HCT116 (cell line): Measurements from ENCODE around the gene SLC34A1.

Experiments used
- ATF3 ChIP-seq: IDR thresholded peaks from 2 replicates; pipeline ENCODE4 v1.6.1; 2012
- CEBPB ChIP-seq: IDR thresholded peaks from 2 replicates; pipeline ENCODE4 v1.6.1; 2012; ENCODE audit warnings: low read depth
- CTCF ChIP-seq, 3 experiments: fragments of 200-600 bp in 1 of 3; sonication (generic) in 1 of 3; IDR thresholded peaks in 2 of 3; conservative IDR thresholded peaks in 1 of 3; 2 replicates each; pipeline ENCODE4 v1.5.1; 2012 to 2017; ENCODE audit warnings: low read depth in 2 of 3, low read length in 2 of 3, antibody characterized with exemption in 1 of 3, borderline replicate concordance in 1 of 3, control low read depth in 1 of 3, mild to moderate bottlenecking in 1 of 3, mixed read lengths in 1 of 3, mixed run types in 1 of 3, moderate library complexity in 1 of 3; ENCODE audit not compliant: insufficient read depth in 1 of 3
- EZH2 ChIP-seq: fragments of 200-600 bp; sonication (generic); IDR thresholded peaks from 2 replicates; pipeline ENCODE4 v1.6.1; 2017; ENCODE audit warnings: antibody characterized with exemption, mixed run types
- JUND ChIP-seq: IDR thresholded peaks from 2 replicates; pipeline ENCODE4 v1.6.1; 2012
- POLR2A ChIP-seq: IDR thresholded peaks from 2 replicates; pipeline ENCODE4 v1.7.0; 2011; ENCODE audit warnings: borderline replicate concordance; ENCODE audit not compliant: insufficient read depth, insufficient read length; ENCODE audit errors: extremely low read depth
- POLR2AphosphoS5 ChIP-seq: IDR thresholded peaks from 2 replicates; pipeline ENCODE4 v1.6.1; 2011; ENCODE audit warnings: mild to moderate bottlenecking, low read depth, low read length, moderate library complexity
- SIN3A ChIP-seq: IDR thresholded peaks from 2 replicates; pipeline ENCODE4 v1.6.1; 2012; ENCODE audit warnings: low read depth
- TCF7L2 ChIP-seq: IDR thresholded peaks from 2 replicates; pipeline ENCODE4 v1.7.0; 2011; ENCODE audit warnings: borderline replicate concordance, inconsistent platforms; ENCODE audit not compliant: insufficient read depth, insufficient read length; ENCODE audit errors: extremely low read depth
- ZBTB33 ChIP-seq: IDR thresholded peaks from 2 replicates; pipeline ENCODE4 v1.6.1; 2011; ENCODE audit warnings: mild to moderate bottlenecking, low read length, moderate library complexity; ENCODE audit not compliant: insufficient replicate concordance; ENCODE audit errors: extremely low read depth
- ZFX ChIP-seq: fragments of 450-650 bp; IDR thresholded peaks from 2 replicates; pipeline ENCODE4 v1.6.1; 2017
- ZNF274 ChIP-seq: fragments of 200-500 bp; sonication (Bioruptor generic); IDR thresholded peaks from 2 replicates; pipeline ENCODE4 v1.6.1; 2014; ENCODE audit warnings: mild to moderate bottlenecking, low read depth, low read length, inconsistent platforms

GRCh38 chr5:177344891-177345290, 39.3 kb upstream of the SLC34A1 start:
- no peak for TF ChIP-seq ZNF274
- no peak for TF ChIP-seq SIN3A
- no peak for TF ChIP-seq CTCF (IDR thresholded peaks at IDR 0.05 in 2 of 3, conservative IDR thresholded peaks at IDR 0.05 in 1 of 3; ENCODE audit: borderline replicate concordance in 1 of 3, insufficient read depth in 1 of 3, low read depth in 2 of 3, low read length in 2 of 3)
- no peak for TF ChIP-seq ZBTB33
- TF ChIP-seq EZH2: no peak
- TF ChIP-seq ATF3: no peak
- no peak for TF ChIP-seq ZFX
- TF ChIP-seq POLR2AphosphoS5: no peak
- TF ChIP-seq JUND: no peak
- no peak for TF ChIP-seq POLR2A
- no peak for TF ChIP-seq TCF7L2
- no peak for TF ChIP-seq CEBPB
